Breast epithelium (tissue), 4 donors: ENCODE measurements around the gene PARP16. TPM values are rescaled to one million over a fixed set of nuclear protein-coding genes. Genes with fewer than 3 reads are reported as not detected.

Source experiments
- DNase-seq, 2 donors: peaks; one replicate each; pipeline ENCODE4 v3.0.0-alpha.2; 2019; ENCODE audit warnings: low spot score in 2 of 2
- H3K27ac ChIP-seq, 2 donors: fragments of 200-600 bp; sonication (generic) in 1 of 2; one replicate each; pipeline ENCODE4 v1.5.1; 2016 to 2019; ENCODE audit warnings: mild to moderate bottlenecking in 1 of 2
- H3K27me3 ChIP-seq, 2 donors: fragments of 200-600 bp; sonication (generic) in 1 of 2; one replicate each; pipeline versions ENCODE4 v1.5.1 to v1.6.0; 2017 to 2019; ENCODE audit warnings: control low read depth in 1 of 2, mild to moderate bottlenecking in 1 of 2
- H3K36me3 ChIP-seq: fragments of 200-600 bp; one replicate; pipeline ENCODE4 v1.5.1; 2019
- H3K4me1 ChIP-seq, 2 donors: fragments of 200-600 bp; sonication (generic); one replicate each; pipeline ENCODE4 v1.5.1; 2016 to 2019; ENCODE audit warnings: control low read depth in 1 of 2
- H3K4me3 ChIP-seq, 3 donors: fragments of 200-600 bp; sonication (generic); 1 replicate in 2 of 3; 2 replicates in 1 of 3; pipeline ENCODE4 v1.5.1; 2016 to 2019; ENCODE audit warnings: mild to moderate bottlenecking in 3 of 3, moderate library complexity in 2 of 3
- H3K9me3 ChIP-seq, 2 donors: fragments of 200-600 bp; sonication (generic) in 1 of 2; one replicate each; pipeline ENCODE4 v1.5.1; 2016 to 2019; ENCODE audit warnings: control low read depth in 1 of 2
- POLR2A ChIP-seq: fragments of 450-650 bp; IDR thresholded peaks from one replicate; pipeline ENCODE4 v1.6.1; 2016; ENCODE audit warnings: antibody characterized with exemption, mild to moderate bottlenecking, moderate library complexity
- POLR2AphosphoS5 ChIP-seq, 3 donors: sonication (generic); formaldehyde crosslinking; IDR thresholded peaks; one replicate each; pipeline ENCODE4 v1.6.1; 2017; ENCODE audit warnings: antibody characterized with exemption in 3 of 3
- intact Hi-C: fragments of 100-400 bp; cut with DNase I; formaldehyde crosslinking; loops from one replicate; pipeline ENCODE4 v1.15.1; 2023; ENCODE audit warnings: low total_unique reads
- total RNA-seq, 3 donors: library from RNA; depleted of rRNA; stranded (reverse); fragments of >200 nt; gene quantifications; one replicate each; pipeline ENCODE4 v1.1.0, GENCODE V29; 2016
- TF ChIP-seq, protein P1 (sequence below), 3 donors: fragments of 450-650 bp; IDR thresholded peaks; one replicate each; pipeline ENCODE4 v1.5.1; 2016 to 2017; ENCODE audit warnings: antibody characterized with exemption in 3 of 3, mild to moderate bottlenecking in 3 of 3, moderate library complexity in 3 of 3

Gene PARP16
- total RNA-seq, 3 donors from 2014 or later = 8.5 to 14.9 (median 10.6) TPM

- Histone ChIP-seq H3K27me3 (no peaks in the 10 kb centered on the region), H3K9me3 (no peaks in the 10 kb centered on the region), H3K36me3 (no peaks in the 10 kb centered on the region), H3K4me3 (peak overlapping the region in 2 of 3 donors; percentile 5 to 41), H3K27ac (peak overlapping the region in 1 of 2 donors; percentile 83), H3K4me1 (peaks cover 0 to 7% of the 10 kb centered on the region in 2 donors)
- intact Hi-C loops = no loop called here
- no peak for DNase-seq
- TF ChIP-seq, protein P1, sequence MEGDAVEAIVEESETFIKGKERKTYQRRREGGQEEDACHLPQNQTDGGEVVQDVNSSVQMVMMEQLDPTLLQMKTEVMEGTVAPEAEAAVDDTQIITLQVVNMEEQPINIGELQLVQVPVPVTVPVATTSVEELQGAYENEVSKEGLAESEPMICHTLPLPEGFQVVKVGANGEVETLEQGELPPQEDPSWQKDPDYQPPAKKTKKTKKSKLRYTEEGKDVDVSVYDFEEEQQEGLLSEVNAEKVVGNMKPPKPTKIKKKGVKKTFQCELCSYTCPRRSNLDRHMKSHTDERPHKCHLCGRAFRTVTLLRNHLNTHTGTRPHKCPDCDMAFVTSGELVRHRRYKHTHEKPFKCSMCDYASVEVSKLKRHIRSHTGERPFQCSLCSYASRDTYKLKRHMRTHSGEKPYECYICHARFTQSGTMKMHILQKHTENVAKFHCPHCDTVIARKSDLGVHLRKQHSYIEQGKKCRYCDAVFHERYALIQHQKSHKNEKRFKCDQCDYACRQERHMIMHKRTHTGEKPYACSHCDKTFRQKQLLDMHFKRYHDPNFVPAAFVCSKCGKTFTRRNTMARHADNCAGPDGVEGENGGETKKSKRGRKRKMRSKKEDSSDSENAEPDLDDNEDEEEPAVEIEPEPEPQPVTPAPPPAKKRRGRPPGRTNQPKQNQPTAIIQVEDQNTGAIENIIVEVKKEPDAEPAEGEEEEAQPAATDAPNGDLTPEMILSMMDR (IDR thresholded peaks at IDR 0.05) = no peak
- no peak for TF ChIP-seq POLR2A
- no peak for TF ChIP-seq POLR2AphosphoS5 (IDR thresholded peaks at IDR 0.05)
These were observed 76.7 kb downstream of the PARP16 start for GRCh38 chr15:65209701-65210643.

- intact Hi-C loops = no loop called here
- H3K27ac ChIP-seq = no peak overlapping the region
- no peaks in the 10 kb centered on the region for H3K9me3 ChIP-seq
- H3K4me1 ChIP-seq = peaks cover 0 to 7% of the 10 kb centered on the region in 2 donors
- TF ChIP-seq, protein P1 (IDR thresholded peaks at IDR 0.05) = no peak
- TF ChIP-seq POLR2AphosphoS5 (IDR thresholded peaks at IDR 0.05) (no peak), POLR2A (no peak)
- H3K4me3 ChIP-seq = no peak overlapping the region
- no peaks in the 10 kb centered on the region for H3K36me3 ChIP-seq
- DNase-seq = no peak
- no peaks in the 10 kb centered on the region for H3K27me3 ChIP-seq
These were observed 78.0 kb downstream of the PARP16 start for GRCh38 chr15:65208647-65209046.

Other genes with a start within 250 kb of the PARP16 start
- not detected for gene SLC51B, start 241.5 kb downstream of the PARP16 start, total RNA-seq
- 10 to 100 TPM; 12.6 to 20.6 (median 20.3) TPM for gene RASL12, start 218.9 kb downstream of the PARP16 start, total RNA-seq
- gene KBTBD13, start 210.1 kb downstream of the PARP16 start, total RNA-seq = under 1 TPM in 2 of 3 donors, not detected in 1; 0.15 to 0.33 TPM
- 1 to 10 TPM; 3.7 to 10.0 (median 7.2) TPM for gene UBAP1L, start 171.7 kb downstream of the PARP16 start, total RNA-seq
- 10 to 100 TPM; 21.6 to 26.7 (median 24.4) TPM for gene PDCD7, start 153.1 kb downstream of the PARP16 start, total RNA-seq
- 10 to 100 TPM; 47.5 to 71.9 (median 51.8) TPM for gene CLPX, start 101.5 kb downstream of the PARP16 start, total RNA-seq
- gene CILP, start 75.4 kb downstream of the PARP16 start, total RNA-seq = 100 to 1,000 TPM in 1 of 3 donors, 10 to 100 TPM in 1, 1 to 10 TPM in 1; 5.2 to 203 (median 24.6) TPM
- not detected for gene RNU5A-1, start 9.2 kb upstream of the PARP16 start, total RNA-seq
- gene RNU5B-1, start 17.8 kb upstream of the PARP16 start, total RNA-seq = not detected
- gene IGDCC3, start 91.1 kb upstream of the PARP16 start, total RNA-seq = 1 to 10 TPM in 1 of 3 donors, under 1 TPM in 1, not detected in 1; 0.33 to 1.8 TPM
- under 1 TPM; 0.66 to 0.88 (median 0.80) TPM for gene IGDCC4, start 136.1 kb upstream of the PARP16 start, total RNA-seq
- gene DPP8, start 230.8 kb upstream of the PARP16 start, total RNA-seq = 10 to 100 TPM; 35.0 to 47.0 (median 42.6) TPM
- gene HACD3, start 243.6 kb upstream of the PARP16 start, total RNA-seq = 100 to 1,000 TPM in 1 of 3 donors, 10 to 100 TPM in 2; 23.2 to 103 (median 78.3) TPM